K562 (cell line): ENCODE measurements around the gene HAVCR1. TPM values are rescaled to one million over a fixed set of nuclear protein-coding genes. Genes with fewer than 3 reads are reported as not detected.
"Not testable (repeated sequence)": the region's sequence is repeated elsewhere in the genome, so short reads cannot be mapped to it uniquely, and the experiment has no call there.

Experiments used
- ATAC-seq: fragments of 200-7000 bp; cut with Tn5 transposase; 3 replicates; pipeline ENCODE4 v1.9.1; 2020; ENCODE audit warnings: moderate library complexity
- BruUV-seq: library from RNA; stranded (reverse); fragments of 400-500 nt; replicated peaks from 2 replicates; lab custom pipeline; 2021; lab: Mats Ljungman, UMichigan
- CTCF ChIA-PET: fragments of 300-600 bp; formaldehyde crosslinking; extraction: SDS; loops from one replicate; lab custom pipeline; 2021; ENCODE audit warnings: low intra/inter-chr PET ratio; lab: Yijun Ruan, JAX
- POLR2A ChIA-PET: fragments of 300-600, 350-650 bp; sonication (Branson Sonifier 250); formaldehyde crosslinking; extraction: SDS; loops from one replicate; lab custom pipeline; 2021; ENCODE audit warnings: antibody characterized with exemption, inconsistent platforms; lab: Yijun Ruan, JAX
- DNase-seq, 4 experiments: peaks; one replicate each; pipeline versions ENCODE4 v3.0.0 to v3.0.0-alpha.2; 2011 to 2018; ENCODE audit warnings: low spot score in 3 of 4, mixed read lengths in 3 of 4; ENCODE audit errors: extremely low read depth in 1 of 4
- FAIRE-seq: peaks from 2 replicates; lab custom pipeline; 2011; peaks lifted over from hg19 to GRCh38; lab: Jason Lieb, UNC
- H2AFZ ChIP-seq: 2 replicates; pipeline ENCODE4 v1.6.0; 2011; ENCODE audit warnings: low read depth, low read length, control low read depth, inconsistent platforms
- H3K27ac ChIP-seq: fragments of 200-600 bp; 3 replicates; pipeline ENCODE4 v1.8.0; 2011; ENCODE audit warnings: low read depth, mild to moderate bottlenecking, control low read depth, inconsistent platforms, low read length, moderate library complexity, mixed read lengths; ENCODE audit errors: extremely low read depth
- H3K27me3 ChIP-seq, 2 experiments: fragments of 300-600 bp in 1 of 2; 2 replicates in 1 of 2; 3 replicates in 1 of 2; pipeline versions ENCODE4 v1.6.0 to v1.8.0; 2011; ENCODE audit warnings: inconsistent platforms in 2 of 2, low read length in 2 of 2, mild to moderate bottlenecking in 1 of 2, mixed read lengths in 1 of 2, moderate library complexity in 1 of 2; ENCODE audit not compliant: control insufficient read depth in 2 of 2, insufficient read depth in 2 of 2
- H3K36me3 ChIP-seq: fragments of 300-600 bp; 3 replicates; pipeline ENCODE4 v1.8.0; 2011; ENCODE audit warnings: mild to moderate bottlenecking, low read length, inconsistent platforms; ENCODE audit not compliant: control insufficient read depth, insufficient read depth
- H3K4me1 ChIP-seq, 2 experiments: fragments of 200-600 bp in 1 of 2; replicated peaks in 1 of 2; 2 replicates in 1 of 2; 3 replicates in 1 of 2; pipeline versions ENCODE4 v1.5.1 to v1.8.0; 2011; ENCODE audit warnings: inconsistent platforms in 2 of 2, low read length in 2 of 2, mild to moderate bottlenecking in 1 of 2, mixed read lengths in 1 of 2, moderate library complexity in 1 of 2; ENCODE audit not compliant: control insufficient read depth in 2 of 2, insufficient read depth in 2 of 2
- H3K4me2 ChIP-seq: 2 replicates; pipeline ENCODE4 v1.6.1; 2011; ENCODE audit warnings: low read length, control low read depth, inconsistent platforms, mixed read lengths; ENCODE audit not compliant: insufficient read depth
- H3K4me3 ChIP-seq: fragments of 200-600 bp; sonication (generic), shearing (Covaris generic); 2 replicates; pipeline ENCODE4 v1.5.1; 2016; ENCODE audit warnings: control low read depth, inconsistent platforms
- H3K79me2 ChIP-seq: fragments of 200-600 bp; 3 replicates; pipeline ENCODE4 v1.8.0; 2011; ENCODE audit warnings: low read length, inconsistent platforms; ENCODE audit not compliant: control insufficient read depth, insufficient read depth
- H3K9ac ChIP-seq, 2 experiments: 2 replicates each; pipeline versions ENCODE4 v1.6.0 to v1.6.1; 2011; ENCODE audit warnings: low read depth in 2 of 2, low read length in 2 of 2, control low read depth in 1 of 2, inconsistent platforms in 1 of 2, mild to moderate bottlenecking in 1 of 2, mixed read lengths in 1 of 2; ENCODE audit not compliant: insufficient read depth in 1 of 2
- H3K9me1 ChIP-seq: one replicate; pipeline ENCODE4 v1.6.0; 2011; ENCODE audit warnings: inconsistent platforms, mild to moderate bottlenecking, low read length, moderate library complexity; ENCODE audit not compliant: control insufficient read depth, insufficient read depth
- H3K9me3 ChIP-seq: replicated peaks from 2 replicates; pipeline ENCODE4 v1.5.1; 2011; ENCODE audit warnings: low read depth, low read length, inconsistent platforms; ENCODE audit not compliant: control insufficient read depth, insufficient read depth
- H4K20me1 ChIP-seq: replicated peaks from 2 replicates; pipeline ENCODE4 v1.6.1; 2011; ENCODE audit warnings: low read length, inconsistent platforms, mixed read lengths; ENCODE audit not compliant: control insufficient read depth, insufficient read depth
- KAT7 ChIP-seq: sonication (generic); formaldehyde crosslinking; IDR thresholded peaks from 2 replicates; pipeline ENCODE4 v1.8.0; 2022; ENCODE audit warnings: missing genetic modification reagents, mild to moderate bottlenecking, borderline replicate concordance
- MTF1 ChIP-seq: fragments of 250-450 bp; sonication (Bioruptor Pico); IDR thresholded peaks from 2 replicates; pipeline ENCODE4 v1.9.0; 2021; ENCODE audit warnings: moderate library complexity, mild to moderate bottlenecking, inconsistent platforms, borderline replicate concordance
- RHOXF2B ChIP-seq: fragments of 250-450 bp; sonication (Bioruptor Pico); conservative IDR thresholded peaks from 2 replicates; pipeline ENCODE4 v1.5.1; 2021
- ZNF124 ChIP-seq: sonication (generic); formaldehyde crosslinking; IDR thresholded peaks from 2 replicates; pipeline ENCODE4 v1.8.1; 2022; ENCODE audit warnings: missing genetic modification reagents
- ZNF253 ChIP-seq: fragments of 250-450 bp; sonication (Bioruptor Pico); conservative IDR thresholded peaks from 2 replicates; pipeline ENCODE4 v1.6.1; 2021; ENCODE audit warnings: mild to moderate bottlenecking
- ZNF561 ChIP-seq: fragments of 450-650 bp; formaldehyde crosslinking; conservative IDR thresholded peaks from 2 replicates; pipeline ENCODE4 v1.4.0; 2020; ENCODE audit warnings: mild to moderate bottlenecking, moderate library complexity
- ZSCAN32 ChIP-seq: fragments of 450-650 bp; formaldehyde crosslinking; IDR thresholded peaks from 2 replicates; pipeline ENCODE4 v1.4.0; 2020; ENCODE audit warnings: mild to moderate bottlenecking, moderate library complexity
- WGBS: fragments of 100-300 bp; shearing (Covaris generic); methylation state at CpG from one replicate; pipeline ENCODE4 v1.1.6; 2016; ENCODE audit warnings: low coverage, mixed read lengths; ENCODE audit not compliant: insufficient coverage; ENCODE audit errors: missing lambda C conversion rate; 5-methylcytosine and 5-hydroxymethylcytosine counted together
- in situ Hi-C: fragments of 300-500 bp; cut with MboI; formaldehyde crosslinking; loops from 4 replicates; pipeline ENCODE4 v1.15.0; 2018; ENCODE audit warnings: inconsistent platforms, mixed read lengths
- intact Hi-C: fragments of 100-400 bp; cut with micrococcal nuclease; formaldehyde crosslinking; loops from 2 replicates; pipeline ENCODE4 v1.14.2; 2022
- polyA plus RNA-seq, 8 experiments: library from polyadenylated mRNA; depleted of rRNA in 4 of 8; stranded (reverse) in 5 of 8; unstranded in 3 of 8; fragments of >200 nt; fragmentation: Nextera tagmentation in 2 of 8; fragmentation: Illumina TruSeq in 1 of 8; extraction: Ambion mirVana in 2 of 8; extraction: Trizol in 1 of 8; gene quantifications; 2 replicates each; pipeline versions ENCODE4 v1.2.1 to v1.2.3, GENCODE V29; 2011 to 2014; ENCODE audit warnings: inconsistent platforms in 1 of 8, missing spikeins in 1 of 8
- total RNA-seq, 7 experiments: library from RNA; depleted of rRNA in 6 of 7; stranded (reverse); fragments of >200 nt in 6 of 7; fragmentation: Illumina TruSeq in 2 of 7; extraction: Trizol in 2 of 7; gene quantifications; 2 replicates each; pipeline versions ENCODE4 v1.2.1 to v1.2.3, GENCODE V29; 2011 to 2021; ENCODE audit warnings: low replicate concordance in 1 of 7
- TF ChIP-seq, protein P1 (sequence below): fragments of 150-350 bp; conservative IDR thresholded peaks from 2 replicates; pipeline ENCODE4 v1.6.1; 2014; ENCODE audit warnings: low read length
- TF ChIP-seq, protein P2 (sequence below): sonication (generic); formaldehyde crosslinking; IDR thresholded peaks from 2 replicates; pipeline ENCODE4 v1.8.0; 2022; ENCODE audit warnings: mild to moderate bottlenecking, missing genetic modification reagents

The HAVCR1 gene
- total and polyA plus RNA-seq, 9 of the 15 experiments (the other 6 are each of a cell fraction or from before 2014, with no cell fraction given), result 0.04 TPM; not detected in 8

GRCh38 chr5:157034106-157035072 lies 24.5 kb downstream of the HAVCR1 start:
- in situ Hi-C loops, intact Hi-C loops, DNase-seq, H3K9me3 ChIP-seq, POLR2A ChIA-PET, H3K4me3 ChIP-seq, H3K9ac ChIP-seq, BruUV-seq, H4K20me1 ChIP-seq, ATAC-seq, H2AFZ ChIP-seq, H3K27me3 ChIP-seq, H3K79me2 ChIP-seq, H3K4me2 ChIP-seq, H3K9me1 ChIP-seq, FAIRE-seq, CTCF ChIA-PET, H3K36me3 ChIP-seq, H3K27ac ChIP-seq, H3K4me1 ChIP-seq: not testable (repeated sequence)
- WGBS, result 3% methylated on average over 16 of the region's 17 CpGs

DNA sequence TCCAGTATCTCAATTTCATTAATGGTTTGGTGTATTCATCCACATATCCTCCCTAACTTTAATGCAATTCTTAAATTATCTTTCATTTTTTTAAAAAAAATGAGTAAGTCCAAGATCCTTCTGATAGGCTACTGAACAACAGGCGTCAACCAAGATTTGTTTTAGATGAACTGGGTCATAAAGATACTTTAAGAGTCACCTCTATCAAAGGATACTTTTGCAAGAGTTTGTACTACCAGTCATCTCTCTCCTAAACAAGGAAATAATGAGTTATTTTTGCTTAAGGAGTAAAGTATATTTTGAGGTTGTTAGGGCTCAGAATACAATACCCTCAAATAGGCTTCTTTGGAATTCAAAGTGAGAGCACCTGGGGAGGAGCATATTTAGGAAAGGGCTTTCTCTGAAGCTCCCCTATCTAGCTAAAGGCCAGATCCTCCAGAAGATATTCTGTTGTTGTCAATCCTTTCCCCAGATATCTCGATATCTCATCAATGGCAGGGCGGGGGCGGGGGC lies 25.8 kb downstream of the HAVCR1 start:
- Histone ChIP-seq H3K27ac (no peak overlapping the region), H3K4me3 (no peak overlapping the region), H3K9ac (no peak overlapping the region), H3K4me1 (no peaks in the 10 kb centered on the region; a peak in 1 of 5 replicates), H3K9me1 (no peaks in the 10 kb centered on the region), H3K36me3 (no peaks in the 10 kb centered on the region), H3K4me2 (no peak overlapping the region), H3K79me2 (no peaks in the 10 kb centered on the region), H4K20me1 (no peaks in the 10 kb centered on the region), H3K9me3 (no peaks in the 10 kb centered on the region), H2AFZ (no peak overlapping the region), H3K27me3 (no peaks in the 10 kb centered on the region)
- in situ Hi-C loops (no loop called here), intact Hi-C loops (no loop called here)
- ATAC-seq, result no peak
- whole genome bisulfite sequencing, result 0% methylated on average over 4 of the region's 4 CpGs
- FAIRE-seq, result no peak
- POLR2A ChIA-PET, result no interaction called here
- BruUV-seq, result no TSS peak
- CTCF ChIA-PET, result interaction anchor here (0.6 kb wide), 1 partner anchor 115 kb away, joined by 3 read pairs; no protein-coding TSS in a partner anchor
- no peak for DNase-seq
- TF ChIP-seq, protein P1, sequence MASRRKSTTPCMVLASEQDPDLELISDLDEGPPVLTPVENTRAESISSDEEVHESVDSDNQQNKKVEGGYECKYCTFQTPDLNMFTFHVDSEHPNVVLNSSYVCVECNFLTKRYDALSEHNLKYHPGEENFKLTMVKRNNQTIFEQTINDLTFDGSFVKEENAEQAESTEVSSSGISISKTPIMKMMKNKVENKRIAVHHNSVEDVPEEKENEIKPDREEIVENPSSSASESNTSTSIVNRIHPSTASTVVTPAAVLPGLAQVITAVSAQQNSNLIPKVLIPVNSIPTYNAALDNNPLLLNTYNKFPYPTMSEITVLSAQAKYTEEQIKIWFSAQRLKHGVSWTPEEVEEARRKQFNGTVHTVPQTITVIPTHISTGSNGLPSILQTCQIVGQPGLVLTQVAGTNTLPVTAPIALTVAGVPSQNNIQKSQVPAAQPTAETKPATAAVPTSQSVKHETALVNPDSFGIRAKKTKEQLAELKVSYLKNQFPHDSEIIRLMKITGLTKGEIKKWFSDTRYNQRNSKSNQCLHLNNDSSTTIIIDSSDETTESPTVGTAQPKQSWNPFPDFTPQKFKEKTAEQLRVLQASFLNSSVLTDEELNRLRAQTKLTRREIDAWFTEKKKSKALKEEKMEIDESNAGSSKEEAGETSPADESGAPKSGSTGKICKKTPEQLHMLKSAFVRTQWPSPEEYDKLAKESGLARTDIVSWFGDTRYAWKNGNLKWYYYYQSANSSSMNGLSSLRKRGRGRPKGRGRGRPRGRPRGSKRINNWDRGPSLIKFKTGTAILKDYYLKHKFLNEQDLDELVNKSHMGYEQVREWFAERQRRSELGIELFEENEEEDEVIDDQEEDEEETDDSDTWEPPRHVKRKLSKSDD, result no peak
- TF ChIP-seq RHOXF2B (CRISPR knock-in tag) (no peak), ZNF561 (CRISPR knock-in tag) (no peak), ZNF253 (no peak), KAT7 (no peak), MTF1 (CRISPR knock-in tag) (no peak), ZNF124 (CRISPR knock-in tag) (no peak), ZSCAN32 (CRISPR knock-in tag) (no peak)
- TF ChIP-seq, protein P2, sequence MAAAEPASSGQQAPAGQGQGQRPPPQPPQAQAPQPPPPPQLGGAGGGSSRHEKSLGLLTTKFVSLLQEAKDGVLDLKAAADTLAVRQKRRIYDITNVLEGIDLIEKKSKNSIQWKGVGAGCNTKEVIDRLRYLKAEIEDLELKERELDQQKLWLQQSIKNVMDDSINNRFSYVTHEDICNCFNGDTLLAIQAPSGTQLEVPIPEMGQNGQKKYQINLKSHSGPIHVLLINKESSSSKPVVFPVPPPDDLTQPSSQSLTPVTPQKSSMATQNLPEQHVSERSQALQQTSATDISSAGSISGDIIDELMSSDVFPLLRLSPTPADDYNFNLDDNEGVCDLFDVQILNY (CRISPR knock-in tag), result no peak
